ENCODE results near the gene ACCS. TPM values are rescaled to one million over a fixed set of nuclear protein-coding genes. Genes with fewer than 3 reads are reported as not detected.

ACCS gene
- total and polyA plus RNA-seq, 2 donors (not counting 3 experiments of a cell fraction or from before 2014, with no cell fraction given): 8.6 to 22.7 TPM

DNA sequence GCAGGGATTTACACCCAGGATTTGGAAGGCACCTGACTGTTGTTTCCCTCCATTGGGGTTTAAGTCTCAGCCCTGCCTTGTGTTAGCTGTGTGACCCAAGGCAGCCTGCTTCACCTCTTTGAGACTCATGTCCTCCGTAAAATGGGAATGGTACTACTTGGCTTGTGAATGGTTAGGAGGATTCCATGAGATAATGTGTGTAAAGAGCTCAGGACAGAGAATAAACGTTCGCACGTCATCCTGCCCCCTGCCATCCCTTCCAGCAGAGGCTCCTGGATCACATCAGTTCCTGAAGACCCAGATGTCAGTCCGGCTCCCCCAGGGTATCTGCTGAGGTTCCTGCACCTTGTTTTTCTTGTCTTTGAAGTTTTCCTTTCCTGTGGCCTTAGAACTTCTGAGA, 35.1 kb upstream of the ACCS start:
- Histone ChIP-seq H3K4me2 (ENCODE audit: insufficient read depth, low read length) (no peak overlapping the region), H3K9ac (replicated peaks; ENCODE audit: extremely low read depth, insufficient read depth, low read length) (no peak overlapping the region), H3K27me3 (ENCODE audit: control insufficient read depth in 2 of 2, insufficient read depth in 2 of 2, low read length in 2 of 2) (peaks cover 4 to 5% of the 10 kb centered on the region in 2 experiments), H3K36me3 (ENCODE audit: control insufficient read depth in 2 of 2, extremely low read depth in 1 of 2, insufficient read depth in 2 of 2, low read length in 2 of 2) (no peaks in the 10 kb centered on the region), H3K79me2 (ENCODE audit: control insufficient read depth, insufficient read depth, low read length) (no peaks in the 10 kb centered on the region), H3K27ac (ENCODE audit: insufficient read depth, low read depth, low read length) (no peak overlapping the region), H3K9me1 (replicated peaks; ENCODE audit: control insufficient read depth, extremely low read depth, insufficient read depth, low read length) (no peaks in the 10 kb centered on the region), H3K4me3 (replicated peaks in 1 of 3; ENCODE audit: insufficient read depth in 1 of 3, low read depth in 1 of 3, low read length in 3 of 3) (no peak overlapping the region), H3K9me3 (replicated peaks; ENCODE audit: control insufficient read depth, insufficient read depth, low read length) (no peaks in the 10 kb centered on the region), H2AFZ (ENCODE audit: low read depth, low read length) (no peak overlapping the region), H3K4me1 (ENCODE audit: control insufficient read depth, extremely low read depth, insufficient read depth, low read length) (no peaks in the 10 kb centered on the region), H4K20me1 (replicated peaks; ENCODE audit: control insufficient read depth, extremely low read depth, insufficient read depth, low read length) (no peaks in the 10 kb centered on the region)
- no TSS peak for BruUV-seq (replicated peaks)
- DNase-seq (ENCODE audit: low read depth, low spot score) (no peak), FAIRE-seq (no peak)
- POLR2A ChIA-PET: no interaction called here
- no peak for TF ChIP-seq POLR2AphosphoS5 (IDR thresholded peaks at IDR 0.05; ENCODE audit: insufficient read depth, low read depth, low read length)
- TF ChIP-seq MYC (IDR thresholded peaks at IDR 0.05; ENCODE audit: low read depth, low read length): no peak
- no peak for TF ChIP-seq GATA2 (IDR thresholded peaks at IDR 0.05; ENCODE audit: insufficient read depth, insufficient read length, low read depth, low read length)
- TF ChIP-seq POLR2A (IDR thresholded peaks at IDR 0.05; ENCODE audit: low read depth, low read length): no peak
- no peak for TF ChIP-seq FOS (IDR thresholded peaks at IDR 0.05; ENCODE audit: borderline replicate concordance, insufficient read depth, low read length)
- TF ChIP-seq JUN (IDR thresholded peaks at IDR 0.05; ENCODE audit: borderline replicate concordance, insufficient read depth, insufficient read length, low read depth): no peak
- no peak for TF ChIP-seq EZH2 (IDR thresholded peaks at IDR 0.05; ENCODE audit: borderline replicate concordance, low read depth, low read length, severe bottlenecking)
- TF ChIP-seq, protein P1, sequence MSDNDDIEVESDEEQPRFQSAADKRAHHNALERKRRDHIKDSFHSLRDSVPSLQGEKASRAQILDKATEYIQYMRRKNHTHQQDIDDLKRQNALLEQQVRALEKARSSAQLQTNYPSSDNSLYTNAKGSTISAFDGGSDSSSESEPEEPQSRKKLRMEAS (IDR thresholded peaks at IDR 0.05; ENCODE audit: insufficient read depth, insufficient read length): no peak
- no peak for TF ChIP-seq CTCF (IDR thresholded peaks at IDR 0.05; ENCODE audit: extremely low read depth in 1 of 2, insufficient read depth in 1 of 2, low read depth in 1 of 2, low read length in 2 of 2)
- CTCF ChIA-PET: interaction anchor here (1.1 kb wide), 1 partner anchor 142 kb away, joined by 3 read pairs; no protein-coding TSS in a partner anchor
- dilution Hi-C loops (cut with MboI; ENCODE audit: extremely low pct_ligation_motif_present, low sequenced_read_pairs) (no loop called here), intact Hi-C loops (cut with micrococcal nuclease) (no loop called here)
